HTR-8/SVneo (cell line): ENCODE data around the gene ALKAL2.
A peak's percentile ranks its signal among the peaks of the same experiment; 100 is the strongest.

Experiments
- DNase-seq: peaks from one replicate; pipeline ENCODE4 v3.0.0; 2011; ENCODE audit warnings: low spot score, mixed read lengths; ENCODE audit not compliant: insufficient read length
- FAIRE-seq: peaks from 2 replicates; lab custom pipeline; 2011; peaks lifted over from hg19 to GRCh38; lab: Jason Lieb, UNC

The ALKAL2 gene

GRCh38 chr2:274503-274902 is 13.4 kb downstream of the ALKAL2 start:
- FAIRE-seq (no peak), DNase-seq (no peak)

GRCh38 chr2:273333-273732 is 14.6 kb downstream of the ALKAL2 start:
- no peak for DNase-seq
- FAIRE-seq = no peak

GRCh38 chr2:271917-272316 is 16.0 kb downstream of the ALKAL2 start:
- DNase-seq (no peak), FAIRE-seq (no peak)

GRCh38 chr2:270861-271260 is 17.0 kb downstream of the ALKAL2 start:
- no peak for DNase-seq
- FAIRE-seq = peak; percentile 62

GRCh38 chr2:269356-270030 is 18.4 kb downstream of the ALKAL2 start:
- DNase-seq = no peak
- no peak for FAIRE-seq

GRCh38 chr2:268323-268722 is 19.6 kb downstream of the ALKAL2 start:
- FAIRE-seq = no peak
- DNase-seq = no peak

GRCh38 chr2:264493-265468 is 23.1 kb downstream of the ALKAL2 start, which contains the start of gene ACP1:
TSS of gene ACP1 (plus strand) at chr2:264947. CDS start at chr2:264965, 18 bp downstream.
- FAIRE-seq (peak; percentile 100), DNase-seq (peak; percentile 99)

GRCh38 chr2:263774-264492 is 24.0 kb downstream of the ALKAL2 start, which contains the start of gene SH3YL1:
TSS of gene SH3YL1 (minus strand) at chr2:264032. CDS start at chr2:263984, 48 bp downstream.
- FAIRE-seq = no peak
- peak; percentile 15 for DNase-seq

GRCh38 chr2:263022-263738 is 24.7 kb downstream of the ALKAL2 start:
- FAIRE-seq = no peak

GRCh38 chr2:262117-262516 is 25.8 kb downstream of the ALKAL2 start:
- no peak for DNase-seq
- no peak for FAIRE-seq

More at GRCh38 chr2:263022-263738, 24.7 kb downstream of the ALKAL2 start:
- no peak for DNase-seq

GRCh38 chr2:260507-261161 is 27.3 kb downstream of the ALKAL2 start:
- DNase-seq = no peak
- FAIRE-seq = peak; percentile 76

GRCh38 chr2:259789-260331 is 28.0 kb downstream of the ALKAL2 start:
- FAIRE-seq = no peak
- no peak for DNase-seq

GRCh38 chr2:258933-259332 is 29.0 kb downstream of the ALKAL2 start:
- DNase-seq (no peak), FAIRE-seq (no peak)

GRCh38 chr2:257842-258241 is 30.0 kb downstream of the ALKAL2 start:
- FAIRE-seq (no peak), DNase-seq (no peak)

GRCh38 chr2:257429-257828 is 30.5 kb downstream of the ALKAL2 start:
- no peak for DNase-seq
- FAIRE-seq = no peak

- FAIRE-seq (no peak), DNase-seq (no peak)
These were observed 31.8 kb downstream of the ALKAL2 start for GRCh38 chr2:256094-256493.

- DNase-seq (no peak), FAIRE-seq (no peak)
These were observed 32.7 kb downstream of the ALKAL2 start for GRCh38 chr2:255195-255594.

- FAIRE-seq = peak; percentile 26
- no peak for DNase-seq
These were observed 33.6 kb downstream of the ALKAL2 start for GRCh38 chr2:254241-254640.

GRCh38 chr2:253202-253638 is 34.7 kb downstream of the ALKAL2 start:
- no peak for FAIRE-seq

More at GRCh38 chr2:253202-253638, 34.7 kb downstream of the ALKAL2 start:
- DNase-seq = no peak
